K562 (cell line): ENCODE measurements around the gene CCDC201. TPM values are rescaled to one million over a fixed set of nuclear protein-coding genes. Genes with fewer than 3 reads are reported as not detected.
"Not testable (repeated sequence)": the region's sequence is repeated elsewhere in the genome, so short reads cannot be mapped to it uniquely, and the experiment has no call there.

ENCODE experiments used
- ATAC-seq: fragments of 200-7000 bp; cut with Tn5 transposase; 3 replicates; pipeline ENCODE4 v1.9.1; 2020; ENCODE audit warnings: moderate library complexity
- BruUV-seq: library from RNA; stranded (reverse); fragments of 400-500 nt; replicated peaks from 2 replicates; lab custom pipeline; 2021; lab: Mats Ljungman, UMichigan
- CTCF ChIA-PET: fragments of 300-600 bp; formaldehyde crosslinking; extraction: SDS; loops from one replicate; lab custom pipeline; 2021; ENCODE audit warnings: low intra/inter-chr PET ratio; lab: Yijun Ruan, JAX
- POLR2A ChIA-PET: fragments of 300-600, 350-650 bp; sonication (Branson Sonifier 250); formaldehyde crosslinking; extraction: SDS; loops from one replicate; lab custom pipeline; 2021; ENCODE audit warnings: antibody characterized with exemption, inconsistent platforms; lab: Yijun Ruan, JAX
- DNase-seq, 4 experiments: peaks; one replicate each; pipeline versions ENCODE4 v3.0.0 to v3.0.0-alpha.2; 2011 to 2018; ENCODE audit warnings: low spot score in 3 of 4, mixed read lengths in 3 of 4; ENCODE audit errors: extremely low read depth in 1 of 4
- FAIRE-seq: peaks from 2 replicates; lab custom pipeline; 2011; peaks lifted over from hg19 to GRCh38; lab: Jason Lieb, UNC
- H2AFZ ChIP-seq: 2 replicates; pipeline ENCODE4 v1.6.0; 2011; ENCODE audit warnings: low read depth, low read length, control low read depth, inconsistent platforms
- H3K27ac ChIP-seq: fragments of 200-600 bp; 3 replicates; pipeline ENCODE4 v1.8.0; 2011; ENCODE audit warnings: low read depth, mild to moderate bottlenecking, control low read depth, inconsistent platforms, low read length, moderate library complexity, mixed read lengths; ENCODE audit errors: extremely low read depth
- H3K27me3 ChIP-seq, 2 experiments: fragments of 300-600 bp in 1 of 2; 2 replicates in 1 of 2; 3 replicates in 1 of 2; pipeline versions ENCODE4 v1.6.0 to v1.8.0; 2011; ENCODE audit warnings: inconsistent platforms in 2 of 2, low read length in 2 of 2, mild to moderate bottlenecking in 1 of 2, mixed read lengths in 1 of 2, moderate library complexity in 1 of 2; ENCODE audit not compliant: control insufficient read depth in 2 of 2, insufficient read depth in 2 of 2
- H3K36me3 ChIP-seq: fragments of 300-600 bp; 3 replicates; pipeline ENCODE4 v1.8.0; 2011; ENCODE audit warnings: mild to moderate bottlenecking, low read length, inconsistent platforms; ENCODE audit not compliant: control insufficient read depth, insufficient read depth
- H3K4me1 ChIP-seq, 2 experiments: fragments of 200-600 bp in 1 of 2; replicated peaks in 1 of 2; 2 replicates in 1 of 2; 3 replicates in 1 of 2; pipeline versions ENCODE4 v1.5.1 to v1.8.0; 2011; ENCODE audit warnings: inconsistent platforms in 2 of 2, low read length in 2 of 2, mild to moderate bottlenecking in 1 of 2, mixed read lengths in 1 of 2, moderate library complexity in 1 of 2; ENCODE audit not compliant: control insufficient read depth in 2 of 2, insufficient read depth in 2 of 2
- H3K4me2 ChIP-seq: 2 replicates; pipeline ENCODE4 v1.6.1; 2011; ENCODE audit warnings: low read length, control low read depth, inconsistent platforms, mixed read lengths; ENCODE audit not compliant: insufficient read depth
- H3K4me3 ChIP-seq: fragments of 200-600 bp; sonication (generic), shearing (Covaris generic); 2 replicates; pipeline ENCODE4 v1.5.1; 2016; ENCODE audit warnings: control low read depth, inconsistent platforms
- H3K79me2 ChIP-seq: fragments of 200-600 bp; 3 replicates; pipeline ENCODE4 v1.8.0; 2011; ENCODE audit warnings: low read length, inconsistent platforms; ENCODE audit not compliant: control insufficient read depth, insufficient read depth
- H3K9ac ChIP-seq, 2 experiments: 2 replicates each; pipeline versions ENCODE4 v1.6.0 to v1.6.1; 2011; ENCODE audit warnings: low read depth in 2 of 2, low read length in 2 of 2, control low read depth in 1 of 2, inconsistent platforms in 1 of 2, mild to moderate bottlenecking in 1 of 2, mixed read lengths in 1 of 2; ENCODE audit not compliant: insufficient read depth in 1 of 2
- H3K9me1 ChIP-seq: one replicate; pipeline ENCODE4 v1.6.0; 2011; ENCODE audit warnings: inconsistent platforms, mild to moderate bottlenecking, low read length, moderate library complexity; ENCODE audit not compliant: control insufficient read depth, insufficient read depth
- H3K9me3 ChIP-seq: replicated peaks from 2 replicates; pipeline ENCODE4 v1.5.1; 2011; ENCODE audit warnings: low read depth, low read length, inconsistent platforms; ENCODE audit not compliant: control insufficient read depth, insufficient read depth
- H4K20me1 ChIP-seq: replicated peaks from 2 replicates; pipeline ENCODE4 v1.6.1; 2011; ENCODE audit warnings: low read length, inconsistent platforms, mixed read lengths; ENCODE audit not compliant: control insufficient read depth, insufficient read depth
- WGBS: fragments of 100-300 bp; shearing (Covaris generic); methylation state at CpG from one replicate; pipeline ENCODE4 v1.1.6; 2016; ENCODE audit warnings: low coverage, mixed read lengths; ENCODE audit not compliant: insufficient coverage; ENCODE audit errors: missing lambda C conversion rate; 5-methylcytosine and 5-hydroxymethylcytosine counted together
- in situ Hi-C: fragments of 300-500 bp; cut with MboI; formaldehyde crosslinking; loops from 4 replicates; pipeline ENCODE4 v1.15.0; 2018; ENCODE audit warnings: inconsistent platforms, mixed read lengths
- intact Hi-C: fragments of 100-400 bp; cut with micrococcal nuclease; formaldehyde crosslinking; loops from 2 replicates; pipeline ENCODE4 v1.14.2; 2022
- polyA plus RNA-seq, 8 experiments: library from polyadenylated mRNA; depleted of rRNA in 4 of 8; stranded (reverse) in 5 of 8; unstranded in 3 of 8; fragments of >200 nt; fragmentation: Nextera tagmentation in 2 of 8; fragmentation: Illumina TruSeq in 1 of 8; extraction: Ambion mirVana in 2 of 8; extraction: Trizol in 1 of 8; gene quantifications; 2 replicates each; pipeline versions ENCODE4 v1.2.1 to v1.2.3, GENCODE V29; 2011 to 2014; ENCODE audit warnings: inconsistent platforms in 1 of 8, missing spikeins in 1 of 8
- total RNA-seq, 7 experiments: library from RNA; depleted of rRNA in 6 of 7; stranded (reverse); fragments of >200 nt in 6 of 7; fragmentation: Illumina TruSeq in 2 of 7; extraction: Trizol in 2 of 7; gene quantifications; 2 replicates each; pipeline versions ENCODE4 v1.2.1 to v1.2.3, GENCODE V29; 2011 to 2021; ENCODE audit warnings: low replicate concordance in 1 of 7

Gene CCDC201
- total and polyA plus RNA-seq, 9 of the 15 experiments (the other 6 are each of a cell fraction or from before 2014, with no cell fraction given): not detected

DNA sequence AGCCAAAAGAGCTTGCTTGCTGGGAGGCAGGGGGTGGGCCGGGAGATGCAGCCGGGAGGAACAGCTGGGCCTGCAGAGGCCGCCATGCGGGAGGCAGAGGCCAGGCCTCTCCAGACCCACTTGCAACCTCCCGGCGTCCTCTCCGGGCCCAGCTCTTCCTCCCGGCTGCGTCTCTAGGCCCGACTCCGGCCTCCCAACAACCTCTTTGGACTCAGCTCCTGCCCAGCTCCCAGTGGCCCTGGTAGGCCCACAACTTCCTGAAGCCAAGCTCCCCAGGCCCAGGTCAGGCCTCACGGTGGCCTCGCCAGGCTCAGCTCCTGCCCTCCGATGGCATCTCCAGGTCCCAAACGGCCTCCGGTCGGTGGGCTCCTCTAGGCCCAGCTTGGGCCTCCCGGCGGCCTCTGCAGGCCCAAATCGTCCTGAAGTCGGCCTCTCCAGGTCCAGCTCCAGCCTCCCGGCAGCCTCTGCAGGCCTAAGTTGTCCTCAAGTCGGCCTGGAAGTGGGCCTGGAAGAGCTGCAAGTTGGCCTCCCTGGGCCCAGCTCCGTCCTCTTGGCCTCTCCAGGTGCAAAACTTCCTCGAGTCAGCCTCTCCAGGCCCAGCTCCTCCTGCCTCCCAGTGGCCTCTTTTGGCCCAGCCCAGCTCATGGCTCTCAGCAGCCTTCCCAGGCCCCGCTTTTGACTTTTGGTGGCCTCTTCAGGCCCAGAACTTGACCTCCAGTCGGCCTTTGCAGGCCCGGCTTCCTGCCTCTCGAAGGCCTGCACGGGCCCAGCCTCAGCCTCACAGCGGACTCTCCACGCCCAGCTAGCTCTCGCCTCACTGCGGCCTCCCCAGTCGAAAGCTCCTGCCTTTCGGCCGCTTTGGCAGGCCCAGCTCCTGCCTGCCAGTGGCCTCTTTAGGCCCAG lies 58.4 kb downstream of the CCDC201 start:
- H4K20me1 ChIP-seq, POLR2A ChIA-PET, BruUV-seq, H2AFZ ChIP-seq, H3K27me3 ChIP-seq, H3K9ac ChIP-seq, DNase-seq, ATAC-seq, H3K79me2 ChIP-seq, intact Hi-C loops, in situ Hi-C loops, CTCF ChIA-PET, H3K4me1 ChIP-seq, H3K9me3 ChIP-seq, H3K9me1 ChIP-seq, H3K36me3 ChIP-seq, H3K4me2 ChIP-seq, FAIRE-seq, H3K27ac ChIP-seq, H3K4me3 ChIP-seq: not testable (repeated sequence)
- WGBS: 81% methylated on average over 18 of the region's 37 CpGs

DNA sequence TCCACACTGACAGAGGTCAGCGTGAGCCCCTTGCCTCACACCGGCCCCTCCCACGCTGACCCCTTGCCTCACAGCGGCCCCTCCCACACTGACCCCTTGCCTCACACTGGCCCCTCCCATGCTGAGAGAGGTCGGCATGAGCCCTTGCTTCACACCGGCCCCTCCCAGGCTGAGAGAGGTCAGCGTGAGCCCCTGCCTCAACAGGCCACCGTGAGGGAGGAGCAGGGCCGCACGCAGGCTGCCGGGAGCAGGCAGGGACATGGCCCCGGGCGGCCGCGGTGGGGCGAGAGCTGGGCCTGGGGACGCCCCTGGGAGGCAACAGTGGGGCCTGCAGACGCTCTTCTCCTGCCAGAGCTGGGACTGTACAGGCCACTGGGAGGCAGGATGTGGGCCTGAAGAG lies 59.1 kb downstream of the CCDC201 start:
- H3K36me3 ChIP-seq, CTCF ChIA-PET, H3K9me1 ChIP-seq, H3K4me3 ChIP-seq, H2AFZ ChIP-seq, FAIRE-seq, intact Hi-C loops, ATAC-seq, H3K27ac ChIP-seq, DNase-seq, H3K4me1 ChIP-seq, H4K20me1 ChIP-seq, in situ Hi-C loops, H3K4me2 ChIP-seq, POLR2A ChIA-PET, BruUV-seq, H3K9ac ChIP-seq, H3K27me3 ChIP-seq, H3K79me2 ChIP-seq, H3K9me3 ChIP-seq: not testable (repeated sequence)
- 95% methylated on average over 14 of the region's 18 CpGs for WGBS
